T-helper 2 cell treated with Interferon-gamma antibody and Interleukin-4, amounts not matched to agents 100 ng/mL and 5 ng/mL, for 36 hours (primary cell): ENCODE data around the gene VOPP1. TPM values are rescaled to one million over a fixed set of nuclear protein-coding genes. Genes with fewer than 3 reads are reported as not detected.
"Not testable (repeated sequence)": the region's sequence is repeated elsewhere in the genome, so short reads cannot be mapped to it uniquely, and the experiment has no call there.

ENCODE experiments used
- intact Hi-C: fragments of 100-400 bp; cut with micrococcal nuclease; formaldehyde crosslinking; loops from one replicate; pipeline ENCODE4 v1.15.1; 2023
- total RNA-seq: library from RNA; stranded (reverse); gene quantifications from 2 replicates; pipeline ENCODE4 v1.2.3, GENCODE V29; 2022

The VOPP1 gene
- total RNA-seq, 1 donor from 2014 or later: 76.0 TPM

DNA sequence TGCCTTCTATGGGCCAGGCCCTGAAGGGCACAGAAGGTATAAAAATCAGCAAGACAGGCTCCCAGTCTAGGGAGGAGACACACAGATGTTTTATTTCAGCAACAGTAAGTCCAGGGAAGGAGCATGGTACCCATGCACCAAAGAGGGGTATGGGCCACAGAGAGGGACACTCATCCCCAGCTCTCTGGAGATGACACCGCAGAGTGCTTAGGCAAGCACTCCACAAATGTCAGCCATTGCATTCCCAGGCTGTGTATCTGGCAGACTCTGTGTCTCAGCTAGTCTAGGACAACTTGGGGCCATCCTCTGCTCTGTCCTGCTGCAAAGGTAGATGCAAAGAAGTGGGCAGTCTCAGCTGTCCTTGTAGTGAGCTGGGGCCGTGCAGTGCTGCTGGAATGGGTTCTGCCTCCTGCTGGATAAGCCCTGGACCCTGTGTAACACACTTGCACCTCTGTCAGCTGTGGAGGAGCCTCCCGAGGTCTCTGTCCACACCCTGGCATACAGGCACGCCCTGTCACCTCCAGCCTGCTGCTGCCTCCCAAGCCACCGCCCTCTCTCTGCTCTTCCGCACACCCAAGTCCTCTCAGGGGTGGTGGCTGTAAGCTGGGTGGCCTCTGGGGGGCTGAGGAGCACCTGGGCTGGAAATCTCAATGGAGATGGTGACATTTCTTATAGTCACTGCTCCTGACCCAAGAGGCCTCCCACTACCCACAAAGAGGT is 57.6 kb downstream of the VOPP1 start:
- intact Hi-C loops: no loop called here

GRCh38 chr7:55513868-55514267 is 58.4 kb downstream of the VOPP1 start:
- intact Hi-C loops: no loop called here

DNA sequence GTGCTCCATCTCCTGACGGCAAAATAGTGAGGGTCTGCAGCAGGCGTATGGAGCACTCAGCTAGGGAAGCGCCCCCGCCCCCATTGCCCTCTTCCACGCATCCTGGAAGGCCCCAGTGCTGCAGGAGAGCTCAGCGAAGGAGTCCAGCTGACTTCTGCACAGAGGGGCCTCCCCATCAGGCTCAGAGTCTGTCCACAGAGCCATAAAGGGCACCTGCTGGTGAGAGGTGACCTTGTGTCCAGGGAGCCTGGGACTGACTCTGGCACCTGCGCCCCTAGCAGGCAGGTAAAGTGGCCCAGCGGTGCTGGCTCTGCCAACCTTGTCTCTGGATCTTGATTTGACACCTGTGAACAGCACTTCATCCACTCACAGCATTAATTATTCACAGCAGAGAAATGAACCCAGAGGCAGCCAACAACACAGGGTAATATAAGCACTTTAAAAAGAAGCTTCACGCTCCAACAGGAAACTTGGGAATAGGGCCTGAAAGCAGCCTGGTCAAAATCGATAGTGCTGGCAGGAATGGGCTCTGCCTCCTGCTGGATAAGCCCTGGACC is 59.6 kb downstream of the VOPP1 start:
- intact Hi-C loops: no loop called here

DNA sequence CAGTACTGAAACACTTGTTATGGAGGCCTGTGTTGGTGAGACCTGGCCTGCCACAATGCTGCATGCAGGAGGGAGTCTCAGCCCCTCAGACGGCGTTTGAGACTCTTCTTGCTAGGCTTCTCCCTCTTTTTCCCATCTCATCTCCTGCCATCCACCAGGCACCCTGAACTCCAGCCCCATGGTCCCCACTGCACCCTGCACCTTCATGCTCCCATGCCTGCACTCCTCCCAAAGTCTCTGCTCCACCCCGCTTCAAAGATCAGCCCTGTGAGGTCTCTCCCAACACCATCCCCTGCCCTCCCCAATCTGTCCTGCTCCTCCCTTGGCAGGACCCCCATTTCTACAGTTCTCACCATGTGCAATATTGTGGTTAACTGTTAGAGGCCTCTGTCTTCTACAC is 61.7 kb downstream of the VOPP1 start:
- intact Hi-C loops: no loop called here

- intact Hi-C loops: not testable (repeated sequence)
These were observed 62.1 kb downstream of the VOPP1 start for GRCh38 chr7:55510206-55510605.

- intact Hi-C loops: no loop called here
These were observed 63.0 kb downstream of the VOPP1 start for GRCh38 chr7:55509322-55509721.

- intact Hi-C loops: no loop called here
These were observed 63.9 kb downstream of the VOPP1 start for GRCh38 chr7:55508221-55509011.

DNA sequence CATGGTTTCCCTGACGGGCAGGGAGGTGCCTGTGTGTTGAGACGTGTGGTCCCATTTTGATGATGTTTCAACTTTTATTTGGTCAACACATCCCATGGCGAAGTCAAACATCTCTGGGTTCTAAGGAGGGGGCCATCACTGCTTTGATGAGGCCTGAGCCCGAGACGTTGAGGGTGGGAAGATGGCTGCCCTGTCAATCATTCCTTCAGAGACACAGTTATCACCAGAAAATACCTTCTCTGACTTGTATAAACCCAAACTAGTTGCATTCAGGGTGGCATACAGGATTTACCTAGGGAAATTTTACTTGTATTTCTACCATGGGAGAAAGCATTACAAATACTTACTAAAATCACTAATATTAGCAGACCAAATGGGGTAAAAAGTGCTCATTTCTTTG is 64.6 kb downstream of the VOPP1 start:
- intact Hi-C loops: no loop called here

GRCh38 chr7:55504967-55505658 is 67.2 kb downstream of the VOPP1 start:
- intact Hi-C loops: no loop called here

DNA sequence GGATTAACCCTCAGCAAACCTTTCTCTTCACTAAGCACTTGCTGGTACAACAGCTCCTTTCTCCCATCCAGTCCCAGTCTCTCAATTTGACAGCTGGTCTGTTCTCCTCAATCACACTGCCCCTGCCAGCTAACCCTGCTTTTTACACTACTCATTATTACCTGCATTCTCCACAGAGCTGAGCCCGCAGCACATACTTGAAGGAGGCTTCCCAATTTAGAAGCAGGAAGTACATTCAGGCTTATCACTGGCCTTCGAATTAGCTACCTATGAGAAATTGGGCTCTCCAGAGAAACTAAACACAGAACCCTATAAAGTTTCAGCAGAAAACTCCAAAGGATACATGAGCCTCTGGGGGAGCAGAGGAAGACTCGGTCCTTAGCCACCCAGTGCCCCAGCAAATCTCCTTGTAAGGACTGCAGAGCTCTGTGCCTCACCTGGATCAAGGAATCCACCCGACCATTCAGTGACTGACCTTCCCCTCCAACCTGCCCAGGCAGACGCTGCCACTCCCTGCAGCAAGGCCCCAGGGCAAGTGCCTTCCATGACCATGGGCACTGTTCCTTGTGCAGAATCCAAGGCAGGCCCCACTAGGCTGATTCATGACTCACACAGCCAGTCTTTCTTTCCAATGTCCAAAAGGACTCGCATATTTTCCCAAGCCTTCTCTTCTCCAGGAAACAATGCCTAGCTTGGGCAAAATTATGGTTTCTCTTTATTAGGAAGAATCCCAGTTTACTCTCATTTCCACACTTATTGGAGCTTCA is 68.0 kb downstream of the VOPP1 start:
- intact Hi-C loops: no loop called here

DNA sequence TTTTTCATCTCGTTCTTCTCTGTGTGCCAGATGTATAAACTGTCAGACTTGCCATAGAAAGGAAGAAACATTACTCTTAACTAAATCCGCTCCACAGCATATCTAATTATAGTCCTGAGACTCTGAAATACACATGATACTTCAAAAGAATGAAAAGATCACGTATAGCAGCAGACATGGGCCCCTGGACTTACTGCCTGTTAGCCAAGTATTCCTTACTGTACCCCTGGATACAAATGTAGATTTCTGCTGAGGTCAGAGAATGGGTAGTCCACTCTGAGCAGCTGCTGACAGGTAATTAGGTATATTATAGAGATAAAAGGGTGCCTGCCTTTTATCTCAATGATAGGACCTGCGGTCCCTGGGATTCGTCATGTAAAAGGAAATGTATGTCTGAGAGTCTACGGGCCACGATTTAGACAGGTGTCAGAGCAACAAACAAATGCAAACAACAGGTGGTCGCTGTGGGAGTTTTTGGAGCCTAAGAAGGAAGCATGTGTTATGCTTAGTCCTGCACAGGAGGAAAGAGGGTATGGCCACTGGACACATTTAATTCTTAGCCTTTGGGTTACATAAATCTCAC is 69.4 kb downstream of the VOPP1 start:
- intact Hi-C loops: no loop called here

DNA sequence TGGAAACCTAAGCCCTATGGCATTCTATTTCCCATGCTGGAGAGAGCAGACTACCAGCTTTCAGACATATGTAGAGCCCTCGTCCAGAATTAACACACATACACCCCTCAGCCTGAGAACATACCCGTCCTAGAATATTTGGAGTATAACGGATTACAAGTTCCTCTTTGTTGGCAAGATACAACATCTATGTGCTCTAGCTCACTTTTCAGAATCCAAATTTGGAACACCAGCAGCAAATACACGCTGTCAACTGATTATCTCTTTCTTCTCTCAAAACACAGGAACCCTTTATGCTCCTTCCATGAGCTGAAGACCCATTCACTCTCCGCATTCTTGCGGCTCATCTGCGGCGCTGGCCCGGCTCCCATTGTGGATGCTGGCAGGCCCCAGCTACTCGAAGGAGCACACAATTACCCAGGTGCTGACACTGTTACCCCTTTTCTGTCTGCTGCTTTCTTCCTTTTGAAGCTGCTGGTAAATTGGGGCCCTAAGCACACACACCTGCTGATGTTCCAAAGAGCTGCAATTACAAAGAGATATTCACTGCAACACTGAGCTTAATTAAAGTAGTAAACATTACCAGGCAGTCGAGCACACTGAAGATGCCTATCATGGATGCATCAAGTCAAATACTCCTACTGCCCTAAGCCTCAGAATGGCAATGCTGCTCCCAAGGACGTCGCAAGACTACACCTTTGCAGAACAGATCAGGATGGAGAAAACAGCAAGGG is 70.0 kb downstream of the VOPP1 start:
- intact Hi-C loops: no loop called here

- intact Hi-C loops: no loop called here
These were observed 70.7 kb downstream of the VOPP1 start for GRCh38 chr7:55501611-55502010.

- intact Hi-C loops: no loop called here
These were observed 72.1 kb downstream of the VOPP1 start for GRCh38 chr7:55500117-55500756.

GRCh38 chr7:55499591-55499990 is 72.7 kb downstream of the VOPP1 start:
- intact Hi-C loops: no loop called here

GRCh38 chr7:55498770-55499169 is 73.5 kb downstream of the VOPP1 start:
- intact Hi-C loops: no loop called here

DNA sequence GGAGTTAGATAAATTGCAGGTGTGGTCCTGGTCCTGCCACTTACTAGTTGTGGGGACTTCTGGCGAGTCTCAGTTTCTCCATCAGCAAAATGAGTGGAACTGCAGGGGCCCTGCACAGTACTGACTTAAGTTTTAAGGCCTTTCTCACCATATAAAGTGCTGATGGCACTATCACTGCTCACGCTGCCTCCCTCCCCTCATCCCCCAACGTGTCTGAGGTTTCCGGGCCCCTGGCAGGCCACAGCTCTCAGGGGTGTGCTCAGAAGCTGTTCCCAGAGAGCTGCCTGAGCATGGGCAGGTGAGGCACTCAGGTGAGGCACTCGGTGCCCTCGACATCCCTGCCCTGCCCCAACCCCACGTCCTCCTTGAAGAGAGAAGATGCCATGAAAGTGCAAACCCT is 74.2 kb downstream of the VOPP1 start:
- intact Hi-C loops: no loop called here

- intact Hi-C loops: no loop called here
These were observed 74.8 kb downstream of the VOPP1 start for GRCh38 chr7:55497521-55497920.

- intact Hi-C loops: no loop called here
These were observed 75.4 kb downstream of the VOPP1 start for GRCh38 chr7:55496906-55497305.

GRCh38 chr7:55494951-55495350 is 77.4 kb downstream of the VOPP1 start:
- intact Hi-C loops: no loop called here
